CD4-positive, alpha-beta memory T cell (primary cell): ENCODE measurements around the gene CLCNKA. TPM values are rescaled to one million over a fixed set of nuclear protein-coding genes. Genes with fewer than 3 reads are reported as not detected.
"Not testable (repeated sequence)": the region's sequence is repeated elsewhere in the genome, so short reads cannot be mapped to it uniquely, and the experiment has no call there.

ENCODE experiments used
- CTCF ChIA-PET: fragments of 350-600 bp; sonication (Branson Sonifier 250); formaldehyde crosslinking; loops from one replicate; lab custom pipeline; 2021; ENCODE audit warnings: inconsistent platforms; ENCODE audit not compliant: partially characterized antibody; lab: Charles Lee
- POLR2A ChIA-PET: fragments of 350-600 bp; sonication (Branson Sonifier 250); formaldehyde crosslinking; loops from one replicate; lab custom pipeline; 2021; ENCODE audit not compliant: partially characterized antibody; lab: Charles Lee
- DNase-seq, 5 donors: peaks; one replicate each; pipeline versions ENCODE4 v3.0.0 to v3.0.0-alpha.2; 2020 to 2022; ENCODE audit warnings: mixed read lengths in 1 of 5
- H3K27ac ChIP-seq: one replicate; pipeline ENCODE4 v1.7.0; 2013; ENCODE audit warnings: low read depth, low read length
- H3K27me3 ChIP-seq: 2 replicates; pipeline ENCODE4 v1.7.0; 2013; ENCODE audit warnings: mild to moderate bottlenecking, low read length, moderate library complexity; ENCODE audit not compliant: insufficient read depth
- H3K36me3 ChIP-seq: 2 replicates; pipeline ENCODE4 v1.7.0; 2013; ENCODE audit warnings: mild to moderate bottlenecking, low read length, moderate library complexity; ENCODE audit not compliant: insufficient read depth
- H3K4me1 ChIP-seq: 2 replicates; pipeline ENCODE4 v1.7.0; 2013; ENCODE audit warnings: mild to moderate bottlenecking, low read length, moderate library complexity; ENCODE audit not compliant: insufficient read depth
- H3K4me3 ChIP-seq, 2 donors: one replicate each; pipeline ENCODE4 v1.7.0; 2013; ENCODE audit warnings: low read length in 2 of 2, mild to moderate bottlenecking in 1 of 2
- H3K9me3 ChIP-seq, 2 donors: one replicate each; pipeline ENCODE4 v1.7.0; 2013; ENCODE audit warnings: low read length in 2 of 2, control low read depth in 1 of 2; ENCODE audit not compliant: control insufficient read depth in 1 of 2
- H3K27ac Mint-ChIP-seq, 7 donors: one replicate each; pipeline ENCODE4 v1.8.0; 2020 to 2021; ENCODE audit warnings: mixed read lengths in 7 of 7, mild to moderate bottlenecking in 6 of 7, inconsistent platforms in 3 of 7, moderate library complexity in 3 of 7
- H3K27me3 Mint-ChIP-seq, 2 donors: one replicate each; pipeline ENCODE4 v1.8.0; 2020 to 2021; ENCODE audit warnings: mixed read lengths in 2 of 2
- H3K36me3 Mint-ChIP-seq, 2 donors: one replicate each; pipeline ENCODE4 v1.8.0; 2020 to 2021; ENCODE audit warnings: mixed read lengths in 2 of 2, inconsistent platforms in 1 of 2, mild to moderate bottlenecking in 1 of 2
- H3K4me1 Mint-ChIP-seq, 4 donors: one replicate each; pipeline ENCODE4 v1.8.0; 2020 to 2021; ENCODE audit warnings: mixed read lengths in 4 of 4, mild to moderate bottlenecking in 1 of 4
- H3K4me3 Mint-ChIP-seq, 8 donors: one replicate each; pipeline ENCODE4 v1.8.0; 2020 to 2021; ENCODE audit warnings: mixed read lengths in 8 of 8, mild to moderate bottlenecking in 7 of 8, moderate library complexity in 6 of 8, inconsistent platforms in 3 of 8
- H3K9me3 Mint-ChIP-seq, 8 donors: one replicate each; pipeline ENCODE4 v1.8.0; 2020 to 2021; ENCODE audit warnings: mixed read lengths in 8 of 8, mild to moderate bottlenecking in 5 of 8, inconsistent platforms in 3 of 8, moderate library complexity in 1 of 8
- intact Hi-C: fragments of 100-400 bp; cut with micrococcal nuclease; formaldehyde crosslinking; loops from one replicate; pipeline ENCODE4 v1.15.1; 2023
- polyA plus RNA-seq, 2 donors: library from polyadenylated mRNA; unstranded; fragments of 300-500 nt; fragmentation: Illumina TruSeq; gene quantifications; one replicate each; pipeline ENCODE4 v1.2.3, GENCODE V29; 2021
- total RNA-seq, 2 experiments: library from RNA; stranded (reverse); gene quantifications; one replicate each; pipeline ENCODE4 v1.2.3, GENCODE V29; 2021

The CLCNKA gene
- total and polyA plus RNA-seq, 4 experiments from 2014 or later, result not detected

DNA sequence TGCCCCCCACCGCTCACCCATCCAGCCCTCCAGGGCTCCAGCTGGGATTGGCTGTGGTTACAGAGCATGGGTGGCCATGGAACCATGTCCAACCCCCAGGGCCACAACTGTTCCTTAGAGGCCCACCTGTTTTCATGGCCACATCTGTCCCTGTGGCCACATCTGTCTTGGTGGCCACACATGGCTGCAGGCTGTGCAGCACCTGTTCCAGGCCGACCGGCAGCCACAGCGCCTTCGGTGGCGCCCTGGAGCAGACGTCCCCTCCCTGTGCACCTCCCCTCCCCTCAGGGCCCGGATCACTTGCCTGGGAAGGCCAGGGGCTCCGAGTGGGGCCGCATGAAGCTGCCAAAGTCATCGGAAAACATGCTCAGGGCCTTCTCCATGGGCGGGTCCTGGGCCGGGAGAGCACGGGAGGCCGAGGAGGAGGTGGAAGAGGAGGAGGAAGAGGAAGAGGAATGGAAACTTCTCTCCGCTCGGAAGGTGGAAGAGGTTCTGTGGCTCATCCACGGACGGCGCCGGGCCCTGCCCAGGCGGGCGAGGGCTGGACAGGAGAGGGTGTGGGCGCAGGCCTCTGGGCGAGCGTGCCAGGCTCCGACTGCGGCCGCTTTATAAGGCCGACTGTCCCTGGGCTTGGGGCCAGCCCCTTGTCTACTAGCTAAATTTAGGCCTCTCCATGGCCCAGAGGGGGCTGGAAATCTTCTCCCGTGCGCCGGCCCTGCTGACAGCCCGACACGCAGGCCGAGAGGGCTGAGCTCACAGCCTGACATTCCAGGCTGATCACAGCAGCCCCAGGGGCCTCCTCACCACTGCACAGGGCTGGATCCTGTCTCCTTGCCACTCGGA, 4.2 kb upstream of the CLCNKA start, which contains the start of gene HSPB7:
HSPB7 (minus strand) TSS at position 583 of the 843 bp plus-strand sequence; CDS start at position 503, 80 bp downstream.
- Mint-ChIP-seq H3K9me3 (no peaks in the 10 kb centered on the region), H3K4me3 (no peak within 1 kb of the TSS), H3K36me3 (no peaks in the 10 kb centered on the region), H3K4me1 (no peaks in the 10 kb centered on the region), H3K27ac (no peak within 1 kb of the TSS), H3K27me3 (peaks cover 2 to 19% of the 10 kb centered on the region in 2 donors)
- POLR2A ChIA-PET, result no interaction called here
- Histone ChIP-seq H3K9me3 (no peaks in the 10 kb centered on the region), H3K27ac (no peak within 1 kb of the TSS), H3K36me3 (no peaks in the 10 kb centered on the region), H3K4me3 (no peak within 1 kb of the TSS), H3K4me1 (peaks cover 6% of the 10 kb centered on the region), H3K27me3 (no peaks in the 10 kb centered on the region)
- DNase-seq, result peak in 1 of 5 donors; percentile 28
- intact Hi-C loops, result no loop called here
- CTCF ChIA-PET, result interaction anchor here (2.8 kb wide), 1 partner anchor 8 kb away, joined by 12 read pairs; no protein-coding TSS in a partner anchor

GRCh38 chr1:16018308-16018707, 3.5 kb upstream of the CLCNKA start:
- no peaks in the 10 kb centered on the region for H3K36me3 Mint-ChIP-seq
- no peaks in the 10 kb centered on the region for H3K9me3 Mint-ChIP-seq
- DNase-seq, result peak in 1 of 5 donors; percentile 6
- no peak overlapping the region for H3K4me3 ChIP-seq
- H3K4me3 Mint-ChIP-seq, result no peak overlapping the region
- ChIA-PET CTCF (interaction anchor here (2.8 kb wide), 1 partner anchor 9 kb away, joined by 12 read pairs; no protein-coding TSS in a partner anchor), POLR2A (no interaction called here)
- no peaks in the 10 kb centered on the region for H3K27me3 ChIP-seq
- peaks cover 2 to 19% of the 10 kb centered on the region in 2 donors for H3K27me3 Mint-ChIP-seq
- no peaks in the 10 kb centered on the region for H3K4me1 ChIP-seq
- H3K27ac Mint-ChIP-seq, result no peak overlapping the region
- no peaks in the 10 kb centered on the region for H3K4me1 Mint-ChIP-seq
- intact Hi-C loops, result no loop called here
- no peak overlapping the region for H3K27ac ChIP-seq
- H3K9me3 ChIP-seq, result no peaks in the 10 kb centered on the region
- no peaks in the 10 kb centered on the region for H3K36me3 ChIP-seq

DNA sequence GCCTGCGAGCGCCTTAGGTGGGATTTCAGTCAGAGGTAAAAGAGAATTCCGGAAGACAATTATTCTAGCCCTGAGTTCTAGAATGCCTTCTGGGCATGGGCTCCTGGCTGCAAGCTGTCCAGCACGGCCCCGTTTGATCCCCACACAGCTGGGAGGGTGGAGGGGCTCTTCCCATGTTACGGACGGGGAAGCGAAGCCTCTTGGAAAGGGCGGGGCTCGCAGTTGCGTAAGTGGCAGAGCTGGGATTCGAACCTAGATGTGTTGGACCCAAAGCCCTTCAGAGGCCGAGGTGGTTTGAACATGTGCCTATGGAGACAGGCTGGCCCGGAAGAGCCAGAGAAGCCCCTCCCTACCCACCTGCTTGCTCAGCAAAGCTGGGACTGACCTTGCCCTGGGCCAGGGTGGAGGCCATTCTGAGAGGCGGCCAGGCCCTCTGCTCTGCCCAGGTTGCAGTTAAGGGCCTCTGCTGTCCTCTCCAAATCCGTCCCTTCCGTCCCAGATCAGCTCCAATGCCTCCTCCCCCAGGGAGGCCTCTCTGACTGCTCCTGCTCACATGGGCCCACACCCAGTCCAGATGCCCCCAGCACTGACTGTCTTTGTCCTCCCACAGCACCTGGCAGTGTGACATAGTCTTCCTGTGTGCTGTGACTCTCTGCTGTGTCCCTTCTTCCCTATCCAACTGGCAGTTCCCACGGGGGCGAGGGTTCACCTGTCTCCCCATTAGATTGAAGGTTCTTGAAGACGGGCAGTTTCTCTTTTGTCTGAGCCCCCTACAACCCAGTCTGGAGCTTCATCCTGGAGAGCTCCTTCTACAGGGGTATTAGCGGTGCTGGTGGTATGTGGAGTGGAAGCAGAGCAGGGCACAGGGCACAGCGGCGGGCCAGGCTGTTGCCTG, 2.8 kb upstream of the CLCNKA start:
- intact Hi-C loops, result no loop called here
- Histone ChIP-seq H3K27me3 (no peaks in the 10 kb centered on the region), H3K9me3 (no peaks in the 10 kb centered on the region), H3K4me3 (no peak overlapping the region), H3K36me3 (no peaks in the 10 kb centered on the region), H3K4me1 (no peaks in the 10 kb centered on the region), H3K27ac (no peak overlapping the region)
- H3K9me3 Mint-ChIP-seq, result no peaks in the 10 kb centered on the region
- peak in 1 of 5 donors; percentile 12 for DNase-seq
- H3K27ac Mint-ChIP-seq, result no peak overlapping the region
- H3K27me3 Mint-ChIP-seq, result peaks cover 0 to 17% of the 10 kb centered on the region in 2 donors
- H3K4me3 Mint-ChIP-seq, result no peak overlapping the region
- no peaks in the 10 kb centered on the region for H3K36me3 Mint-ChIP-seq
- CTCF ChIA-PET, result interaction anchor here (2.8 kb wide), 1 partner anchor 9 kb away, joined by 12 read pairs; no protein-coding TSS in a partner anchor
- POLR2A ChIA-PET, result no interaction called here
- no peaks in the 10 kb centered on the region for H3K4me1 Mint-ChIP-seq

DNA sequence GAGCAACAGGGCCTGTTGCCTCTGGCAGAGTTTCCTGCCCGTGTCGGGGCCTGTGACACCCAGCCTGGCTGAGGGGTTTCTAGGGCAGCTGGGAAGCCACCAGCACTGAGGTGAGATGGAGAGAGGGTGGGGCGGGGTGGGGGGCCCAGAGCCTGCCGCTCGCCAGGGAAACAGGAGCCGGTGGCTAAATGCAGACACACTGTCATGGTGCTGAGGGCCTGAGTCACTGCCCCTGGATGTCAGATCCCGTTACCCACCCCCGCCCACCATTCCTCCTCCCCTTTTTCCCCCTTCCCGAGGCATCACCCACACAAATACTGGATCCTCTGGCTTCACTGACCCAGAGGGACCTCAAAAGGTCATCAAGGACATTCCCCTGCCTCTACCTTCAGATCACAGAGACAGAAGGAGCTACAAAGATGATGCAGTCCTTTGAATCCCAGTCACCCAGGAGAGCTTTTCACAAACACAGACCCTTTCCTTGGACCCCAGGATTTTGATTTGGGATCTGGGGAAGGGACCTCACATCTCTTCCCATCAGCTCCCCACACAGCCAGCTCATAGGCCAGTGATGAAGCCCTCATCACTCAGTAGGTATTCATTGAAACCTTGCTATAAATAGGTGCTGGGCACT, 2.1 kb upstream of the CLCNKA start:
- H3K4me3 ChIP-seq, result no peak overlapping the region
- Mint-ChIP-seq H3K27me3 (peaks cover 0 to 12% of the 10 kb centered on the region in 2 donors), H3K27ac (no peak overlapping the region), H3K9me3 (no peaks in the 10 kb centered on the region), H3K4me3 (no peak overlapping the region), H3K36me3 (no peaks in the 10 kb centered on the region), H3K4me1 (no peaks in the 10 kb centered on the region)
- no peak overlapping the region for H3K27ac ChIP-seq
- H3K9me3 ChIP-seq, result no peaks in the 10 kb centered on the region
- intact Hi-C loops, result no loop called here
- DNase-seq, result peak in 1 of 5 donors; percentile 8
- ChIA-PET CTCF (interaction anchor here (2.8 kb wide), 1 partner anchor 10 kb away, joined by 12 read pairs; no protein-coding TSS in a partner anchor), POLR2A (interaction anchor here (0.7 kb wide), 1 partner anchor 55 kb away, joined by 3 read pairs; no protein-coding TSS in a partner anchor)
- H3K36me3 ChIP-seq, result no peaks in the 10 kb centered on the region
- no peaks in the 10 kb centered on the region for H3K4me1 ChIP-seq
- H3K27me3 ChIP-seq, result no peaks in the 10 kb centered on the region

GRCh38 chr1:16020325-16020724, 1.5 kb upstream of the CLCNKA start:
- Mint-ChIP-seq H3K36me3 (no peaks in the 10 kb centered on the region), H3K4me3 (no peak overlapping the region), H3K9me3 (no peaks in the 10 kb centered on the region), H3K27ac (no peak overlapping the region), H3K27me3 (peaks cover under 1 to 8% of the 10 kb centered on the region in 2 donors), H3K4me1 (no peaks in the 10 kb centered on the region)
- no peaks in the 10 kb centered on the region for H3K27me3 ChIP-seq
- ChIA-PET POLR2A (interaction anchor here (0.7 kb wide), 1 partner anchor 55 kb away, joined by 3 read pairs; no protein-coding TSS in a partner anchor), CTCF (interaction anchor here (2.8 kb wide), 1 partner anchor 11 kb away, joined by 12 read pairs; no protein-coding TSS in a partner anchor)
- H3K4me1 ChIP-seq, result no peaks in the 10 kb centered on the region
- H3K4me3 ChIP-seq, result no peak overlapping the region
- DNase-seq, result no peak
- intact Hi-C loops, result no loop called here
- no peaks in the 10 kb centered on the region for H3K36me3 ChIP-seq
- no peak overlapping the region for H3K27ac ChIP-seq
- no peaks in the 10 kb centered on the region for H3K9me3 ChIP-seq

GRCh38 chr1:16020878-16021277, 958 bp upstream of the CLCNKA start:
- DNase-seq, intact Hi-C loops, CTCF ChIA-PET, H3K27me3 ChIP-seq, H3K4me1 ChIP-seq, H3K27ac Mint-ChIP-seq, H3K36me3 Mint-ChIP-seq, H3K4me1 Mint-ChIP-seq, H3K27ac ChIP-seq, H3K36me3 ChIP-seq, H3K27me3 Mint-ChIP-seq, H3K9me3 Mint-ChIP-seq, H3K9me3 ChIP-seq, H3K4me3 Mint-ChIP-seq, H3K4me3 ChIP-seq: not testable (repeated sequence)
- POLR2A ChIA-PET, result interaction anchor here (0.7 kb wide), 1 partner anchor 56 kb away, joined by 3 read pairs; no protein-coding TSS in a partner anchor
